CD8-positive, alpha-beta memory T cell (primary cell): ENCODE measurements around the gene L3MBTL3. TPM values are rescaled to one million over a fixed set of nuclear protein-coding genes. Genes with fewer than 3 reads are reported as not detected.

Source experiments
- CTCF ChIA-PET: fragments of 350-600 bp; sonication (Branson Sonifier 250); formaldehyde crosslinking; loops from one replicate; lab custom pipeline; 2021; ENCODE audit warnings: antibody characterized with exemption; lab: Charles Lee
- POLR2A ChIA-PET: fragments of 350-600 bp; sonication (Branson Sonifier 250); formaldehyde crosslinking; loops from one replicate; lab custom pipeline; 2021; ENCODE audit warnings: antibody characterized with exemption; lab: Charles Lee
- DNase-seq, 5 donors: peaks; one replicate each; pipeline versions ENCODE4 v3.0.0 to v3.0.0-alpha.2; 2020 to 2022; ENCODE audit warnings: mixed read lengths in 1 of 5
- H3K27ac ChIP-seq: one replicate; pipeline ENCODE4 v1.7.0; 2013; ENCODE audit warnings: low read depth, mild to moderate bottlenecking, low read length, moderate library complexity
- H3K27me3 ChIP-seq: 2 replicates; pipeline ENCODE4 v1.7.0; 2013; ENCODE audit warnings: low read length, mild to moderate bottlenecking; ENCODE audit not compliant: insufficient read depth, poor library complexity, severe bottlenecking
- H3K36me3 ChIP-seq: 2 replicates; pipeline ENCODE4 v1.7.0; 2013; ENCODE audit warnings: mild to moderate bottlenecking, low read length, moderate library complexity; ENCODE audit not compliant: insufficient read depth
- H3K4me1 ChIP-seq: 2 replicates; pipeline ENCODE4 v1.7.0; 2013; ENCODE audit warnings: mild to moderate bottlenecking, low read length, moderate library complexity; ENCODE audit not compliant: insufficient read depth
- H3K4me3 ChIP-seq: 2 replicates; pipeline ENCODE4 v1.7.0; 2013; ENCODE audit warnings: mild to moderate bottlenecking, low read length
- H3K9me3 ChIP-seq: 2 replicates; pipeline ENCODE4 v1.7.0; 2013; ENCODE audit warnings: mild to moderate bottlenecking, low read length
- H3K27ac Mint-ChIP-seq, 8 donors: one replicate each; pipeline ENCODE4 v1.8.0; 2020 to 2021; ENCODE audit warnings: mixed read lengths in 8 of 8, mild to moderate bottlenecking in 6 of 8, inconsistent platforms in 3 of 8, moderate library complexity in 3 of 8
- H3K27me3 Mint-ChIP-seq, 2 donors: one replicate each; pipeline ENCODE4 v1.8.0; 2020 to 2021; ENCODE audit warnings: mixed read lengths in 2 of 2, mild to moderate bottlenecking in 1 of 2, moderate library complexity in 1 of 2
- H3K36me3 Mint-ChIP-seq, 3 donors: one replicate each; pipeline ENCODE4 v1.8.0; 2020 to 2021; ENCODE audit warnings: mixed read lengths in 3 of 3, inconsistent platforms in 1 of 3, mild to moderate bottlenecking in 1 of 3
- H3K4me1 Mint-ChIP-seq, 3 donors: one replicate each; pipeline ENCODE4 v1.8.0; 2020 to 2021; ENCODE audit warnings: mixed read lengths in 3 of 3, inconsistent platforms in 1 of 3, mild to moderate bottlenecking in 1 of 3
- H3K4me3 Mint-ChIP-seq, 7 donors: one replicate each; pipeline ENCODE4 v1.8.0; 2020 to 2021; ENCODE audit warnings: mixed read lengths in 7 of 7, mild to moderate bottlenecking in 6 of 7, moderate library complexity in 4 of 7, inconsistent platforms in 2 of 7
- H3K9me3 Mint-ChIP-seq, 5 donors: one replicate each; pipeline ENCODE4 v1.8.0; 2020 to 2022; ENCODE audit warnings: mixed read lengths in 5 of 5, mild to moderate bottlenecking in 3 of 5, moderate library complexity in 2 of 5, inconsistent platforms in 1 of 5
- polyA plus RNA-seq: library from polyadenylated mRNA; unstranded; fragments of 300-500 nt; fragmentation: Illumina TruSeq; gene quantifications from one replicate; pipeline ENCODE4 v1.2.3, GENCODE V29; 2021
- total RNA-seq, 2 experiments: library from RNA; stranded (reverse); gene quantifications; one replicate each; pipeline ENCODE4 v1.2.3, GENCODE V29; 2021

L3MBTL3 gene
- total and polyA plus RNA-seq, 3 experiments from 2014 or later: 6.6 to 11.1 (median 10.2) TPM

DNA sequence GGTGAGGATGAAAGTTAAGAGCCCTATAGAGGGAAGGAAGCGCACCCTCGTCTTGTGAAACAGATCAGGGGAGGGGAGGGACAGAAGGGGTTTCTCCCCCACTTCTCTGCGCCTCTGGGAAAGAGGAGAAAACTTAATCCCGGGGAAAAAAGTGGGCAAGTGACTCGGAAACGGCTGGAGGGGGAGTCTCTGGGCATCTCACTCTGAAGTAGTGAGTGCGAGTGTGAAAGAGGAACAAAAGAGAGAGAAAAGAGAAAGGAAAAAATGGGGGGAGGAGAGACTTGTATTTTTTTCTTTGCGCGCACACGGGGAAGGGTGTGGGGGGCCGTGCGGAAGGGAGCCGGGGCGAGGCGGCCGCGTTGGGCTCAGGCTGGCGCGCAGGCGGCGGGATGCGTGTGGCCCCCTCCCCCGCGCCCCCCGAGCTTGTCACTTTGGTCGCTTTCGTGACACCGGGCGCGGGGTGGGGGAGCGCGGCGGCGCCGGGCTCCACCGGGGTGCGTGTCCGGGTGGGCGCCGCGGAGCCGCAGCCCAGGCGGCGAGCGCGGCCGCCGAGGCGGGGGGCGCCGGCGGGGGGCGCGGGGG, 454 bp downstream of the L3MBTL3 start:
- Mint-ChIP-seq H3K36me3 (peaks cover 0 to 23% (median 0%) of the 10 kb centered on the region in 3 donors), H3K27me3 (peaks cover 0 to 2% of the 10 kb centered on the region in 2 donors), H3K4me1 (peaks cover 17 to 28% (median 26%) of the 10 kb centered on the region in 3 donors), H3K27ac (peak overlapping the region; percentile 93 to 99 (median 96)), H3K9me3 (no peaks in the 10 kb centered on the region), H3K4me3 (peak overlapping the region; percentile 96 to 100 (median 100))
- peak overlapping the region; percentile 79 for H3K27ac ChIP-seq
- no peaks in the 10 kb centered on the region for H3K9me3 ChIP-seq
- H3K4me1 ChIP-seq: peaks cover 8% of the 10 kb centered on the region
- CTCF ChIA-PET: interaction anchor here (0.6 to 1.6 kb wide), 2 partner anchors 116 to 420 kb away, joined by 3 to 5 read pairs; no protein-coding TSS in a partner anchor
- POLR2A ChIA-PET: interaction anchor here (0.5 to 1.2 kb wide), 4 partner anchors 158 to 528 kb away, joined by 3 to 4 read pairs (median 4); no protein-coding TSS in a partner anchor
- H3K27me3 ChIP-seq: no peaks in the 10 kb centered on the region
- no peaks in the 10 kb centered on the region for H3K36me3 ChIP-seq
- DNase-seq: peak; percentile 20 to 65 (median 55)
- peak overlapping the region; percentile 99 for H3K4me3 ChIP-seq

DNA sequence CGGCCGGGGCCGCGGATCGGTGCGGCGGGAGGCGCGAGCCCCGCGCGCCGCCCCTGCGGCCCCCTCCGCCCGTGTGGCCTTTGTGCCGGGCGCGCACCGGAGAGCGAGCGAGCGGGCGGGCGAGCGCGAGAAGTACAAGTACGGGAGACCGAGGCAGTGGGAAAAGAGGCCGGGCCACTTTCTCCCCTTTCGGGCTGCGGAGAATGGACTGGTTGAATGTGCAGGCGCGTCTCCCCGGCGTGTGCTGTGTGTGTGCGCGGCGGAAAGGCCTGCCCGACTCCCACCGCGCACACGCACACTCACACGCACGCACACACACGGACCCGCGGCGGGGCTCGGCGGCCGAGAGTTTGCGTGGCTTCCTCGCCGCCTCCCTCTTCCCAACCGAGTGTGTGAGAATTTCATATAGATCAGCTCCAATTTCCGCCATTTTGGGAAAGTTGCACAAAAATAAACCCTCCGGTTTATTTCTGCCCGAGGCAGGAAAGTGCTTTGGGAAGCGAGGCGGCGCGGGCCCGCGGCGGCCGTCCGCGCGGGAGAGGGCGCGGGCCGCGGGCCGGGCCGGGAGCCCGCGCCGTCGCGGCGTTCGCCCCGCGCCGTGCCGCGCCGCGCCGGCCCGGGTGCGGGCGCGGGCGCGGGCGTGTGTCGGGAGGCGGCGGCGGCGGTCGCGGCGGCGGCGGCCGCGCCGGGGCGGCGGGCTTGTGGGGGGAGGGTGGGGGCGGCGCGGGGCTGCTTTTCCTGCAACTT, 1.1 kb downstream of the L3MBTL3 start:
- Histone ChIP-seq H3K4me1 (peaks cover 8% of the 10 kb centered on the region), H3K9me3 (no peaks in the 10 kb centered on the region), H3K27ac (peak overlapping the region; percentile 35), H3K27me3 (no peaks in the 10 kb centered on the region), H3K4me3 (peak overlapping the region; percentile 60), H3K36me3 (no peaks in the 10 kb centered on the region)
- ChIA-PET CTCF (interaction anchor here (0.6 to 2.4 kb wide), 2 partner anchors 14 to 115 kb away, joined by 3 to 5 read pairs; no protein-coding TSS in a partner anchor), POLR2A (interaction anchor here (0.6 to 1.2 kb wide), 6 partner anchors 142 to 529 kb away, joined by 3 to 14 read pairs (median 4); no protein-coding TSS in a partner anchor)
- peak overlapping the region; percentile 80 to 100 (median 92) for H3K4me3 Mint-ChIP-seq
- DNase-seq: peak; percentile 15 to 62 (median 34)
- peaks cover 0 to 27% (median 1%) of the 10 kb centered on the region in 3 donors for H3K36me3 Mint-ChIP-seq
- H3K9me3 Mint-ChIP-seq: no peaks in the 10 kb centered on the region
- H3K27ac Mint-ChIP-seq: peak overlapping the region; percentile 42 to 94 (median 74)
- H3K27me3 Mint-ChIP-seq: peaks cover 0 to 2% of the 10 kb centered on the region in 2 donors
- peaks cover 19 to 32% (median 32%) of the 10 kb centered on the region in 3 donors for H3K4me1 Mint-ChIP-seq

DNA sequence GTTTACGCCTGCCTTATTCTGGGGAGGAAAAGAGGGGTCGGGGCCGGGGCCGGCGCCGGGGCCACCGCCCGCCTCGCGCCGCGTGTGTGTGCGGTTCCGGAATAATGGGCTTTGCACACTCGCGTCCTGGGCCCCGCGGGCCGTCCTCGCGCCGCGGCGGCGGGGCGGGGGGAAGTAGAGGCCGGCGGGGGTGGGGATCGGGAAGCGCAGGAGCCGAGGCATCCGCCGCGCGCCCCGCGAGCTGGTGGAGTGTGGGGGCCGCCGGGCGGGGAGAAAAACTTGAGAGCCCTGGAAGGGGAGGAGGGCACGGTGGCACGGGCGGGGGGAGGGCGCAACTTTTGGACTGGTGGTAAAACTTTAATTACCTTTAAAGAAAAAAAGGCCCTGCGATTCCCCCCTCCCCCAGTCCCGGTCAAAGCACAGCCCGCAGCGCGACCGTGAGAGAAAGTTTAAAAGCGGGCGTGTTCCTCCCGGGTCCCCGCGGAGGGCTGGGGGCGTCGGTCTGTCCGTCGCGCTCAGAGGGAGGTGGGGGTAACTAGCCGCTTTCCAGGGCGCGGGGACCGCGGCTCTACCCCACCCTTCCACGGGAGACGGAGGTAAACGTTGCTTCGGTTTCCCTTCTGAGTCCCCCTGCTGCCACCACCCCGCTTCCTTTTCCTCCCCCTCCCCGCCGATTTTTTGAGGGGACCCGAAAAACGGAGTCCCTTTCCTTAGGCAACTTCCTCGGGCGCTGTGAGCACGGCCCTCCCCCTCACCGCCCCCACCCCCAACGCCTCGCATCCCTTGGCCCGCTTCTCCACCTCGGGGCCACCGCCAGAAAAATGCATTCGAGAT, 1.9 kb downstream of the L3MBTL3 start:
- CTCF ChIA-PET: interaction anchor here (1.0 to 2.4 kb wide), 8 partner anchors 11 to 423 kb away, joined by 3 to 22 read pairs (median 5); no protein-coding TSS in a partner anchor
- H3K27me3 Mint-ChIP-seq: peaks cover 0 to 2% of the 10 kb centered on the region in 2 donors
- peak overlapping the region; percentile 48 for H3K27ac ChIP-seq
- peaks cover 24 to 40% (median 39%) of the 10 kb centered on the region in 3 donors for H3K4me1 Mint-ChIP-seq
- peak overlapping the region; percentile 93 to 99 (median 96) for H3K27ac Mint-ChIP-seq
- peak; percentile 32 to 74 (median 50) for DNase-seq
- peak overlapping the region; percentile 98 to 100 (median 99) for H3K4me3 Mint-ChIP-seq
- peak overlapping the region; percentile 59 for H3K4me3 ChIP-seq
- no peaks in the 10 kb centered on the region for H3K27me3 ChIP-seq
- H3K36me3 Mint-ChIP-seq: peaks cover 0 to 34% (median 7%) of the 10 kb centered on the region in 3 donors
- H3K4me1 ChIP-seq: peaks cover 8% of the 10 kb centered on the region
- no peaks in the 10 kb centered on the region for H3K9me3 Mint-ChIP-seq
- no peaks in the 10 kb centered on the region for H3K36me3 ChIP-seq
- POLR2A ChIA-PET: interaction anchor here (0.6 to 0.9 kb wide), 4 partner anchors 141 to 333 kb away, joined by 4 to 14 read pairs (median 4); no protein-coding TSS in a partner anchor
- no peaks in the 10 kb centered on the region for H3K9me3 ChIP-seq

DNA sequence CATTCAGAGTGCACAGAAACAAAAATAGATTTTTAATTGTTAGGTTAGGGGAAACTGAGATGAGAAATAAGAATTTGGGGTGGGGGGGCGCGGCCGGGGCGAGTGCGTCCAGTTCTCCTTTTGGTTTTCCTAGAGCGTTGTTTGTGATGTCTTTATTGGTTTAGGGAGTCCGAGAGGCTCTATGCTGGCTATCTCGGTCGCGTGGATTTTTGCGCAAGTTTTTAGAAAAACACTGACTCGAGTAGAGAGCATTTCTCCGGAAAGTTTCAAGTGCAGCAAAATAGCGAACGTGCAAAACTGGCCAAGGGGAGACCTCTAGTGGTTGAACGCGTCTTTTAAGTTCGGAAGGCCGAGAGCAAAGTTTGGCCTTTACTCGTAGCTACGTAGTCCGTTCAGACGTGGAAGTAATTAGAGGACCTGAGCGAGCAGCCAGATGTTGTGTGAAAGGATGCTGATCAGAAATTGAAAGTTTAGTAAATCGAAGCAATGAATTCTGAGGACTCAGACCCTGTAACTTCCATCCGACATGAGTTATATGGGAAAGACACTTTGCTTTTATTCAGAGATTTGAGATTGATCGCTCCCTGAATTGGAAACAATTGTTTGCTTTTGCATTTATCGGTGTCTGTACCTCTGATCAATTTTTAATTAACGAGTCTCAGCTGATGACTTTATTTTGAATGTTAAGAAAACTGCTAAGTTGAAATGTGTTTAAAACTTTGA, 2.7 kb downstream of the L3MBTL3 start:
- H3K4me1 ChIP-seq: peaks cover 8% of the 10 kb centered on the region
- DNase-seq: peak; percentile 51 to 85 (median 77)
- ChIA-PET POLR2A (interaction anchor here (0.6 kb wide), 1 partner anchor 271 kb away, joined by 3 read pairs; no protein-coding TSS in a partner anchor), CTCF (interaction anchor here (0.6 to 2.4 kb wide), 32 partner anchors 10 to 1513 kb away, joined by 3 to 22 read pairs (median 3); partner anchors contain the start of genes SAMD3 and TMEM244)
- no peaks in the 10 kb centered on the region for H3K9me3 ChIP-seq
- no peaks in the 10 kb centered on the region for H3K36me3 ChIP-seq
- peaks cover 0 to 42% (median 11%) of the 10 kb centered on the region in 3 donors for H3K36me3 Mint-ChIP-seq
- peak overlapping the region; percentile 93 to 99 (median 96) for H3K27ac Mint-ChIP-seq
- H3K27me3 ChIP-seq: no peaks in the 10 kb centered on the region
- peak overlapping the region; percentile 98 to 100 (median 99) for H3K4me3 Mint-ChIP-seq
- H3K27ac ChIP-seq: peak overlapping the region; percentile 48
- peaks cover 0 to 2% of the 10 kb centered on the region in 2 donors for H3K27me3 Mint-ChIP-seq
- no peaks in the 10 kb centered on the region for H3K9me3 Mint-ChIP-seq
- H3K4me1 Mint-ChIP-seq: peaks cover 32 to 48% (median 47%) of the 10 kb centered on the region in 3 donors
- H3K4me3 ChIP-seq: peak overlapping the region; percentile 59

DNA sequence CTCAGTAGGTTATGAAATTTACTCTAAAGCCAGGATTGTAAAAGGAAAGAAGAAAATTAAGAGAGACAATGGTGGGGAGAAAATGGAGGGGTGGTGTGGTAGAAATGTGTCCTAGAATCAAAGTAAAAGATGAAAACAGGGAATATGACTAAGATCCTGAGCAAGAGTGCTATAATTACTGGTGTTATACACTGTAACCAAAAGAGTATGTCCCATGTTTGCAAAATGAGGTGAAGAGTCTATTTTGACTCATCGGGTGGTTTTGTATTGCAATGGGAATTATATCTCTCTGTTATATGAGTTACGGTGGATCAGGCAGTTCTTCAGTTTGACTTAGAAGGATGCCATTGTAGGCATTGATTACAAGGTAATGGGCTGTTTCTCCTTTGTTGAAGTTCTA, 8.5 kb downstream of the L3MBTL3 start:
- DNase-seq: no peak
- Mint-ChIP-seq H3K27ac (peak overlapping the region; percentile 11 to 83 (median 56)), H3K36me3 (peaks cover 0 to 34% (median 11%) of the 10 kb centered on the region in 3 donors), H3K4me1 (peaks cover 58 to 76% (median 75%) of the 10 kb centered on the region in 3 donors), H3K4me3 (peak overlapping the region in 1 of 7 donors; percentile 5), H3K9me3 (no peaks in the 10 kb centered on the region), H3K27me3 (no peaks in the 10 kb centered on the region)
- ChIA-PET POLR2A (interaction anchor here (0.7 kb wide), 1 partner anchor 833 kb away, joined by 4 read pairs; no protein-coding TSS in a partner anchor), CTCF (no interaction called here)
- H3K27me3 ChIP-seq: no peaks in the 10 kb centered on the region
- no peaks in the 10 kb centered on the region for H3K36me3 ChIP-seq
- H3K4me3 ChIP-seq: no peak overlapping the region
- H3K4me1 ChIP-seq: peaks cover 34% of the 10 kb centered on the region
- no peaks in the 10 kb centered on the region for H3K9me3 ChIP-seq
- no peak overlapping the region for H3K27ac ChIP-seq

DNA sequence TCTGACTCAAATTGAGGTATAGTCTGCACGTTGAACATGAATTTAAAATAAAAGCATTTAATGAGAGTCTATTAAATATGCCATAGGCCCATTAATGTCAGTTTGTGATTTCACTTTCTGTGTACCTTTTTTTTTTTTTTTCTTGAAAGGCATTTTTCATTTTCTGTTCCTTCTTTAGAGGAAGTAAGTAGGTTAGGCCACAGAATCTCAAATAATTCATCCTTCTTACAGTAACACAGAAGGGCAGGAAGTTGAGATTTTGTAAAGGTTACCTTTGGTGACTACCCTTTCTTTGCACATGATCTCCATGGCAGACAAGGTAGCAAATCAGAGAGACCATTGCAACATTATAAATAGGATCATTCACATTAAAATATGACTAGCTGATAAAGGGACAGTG, 9.6 kb downstream of the L3MBTL3 start:
- Histone ChIP-seq H3K27me3 (no peaks in the 10 kb centered on the region), H3K4me1 (peaks cover 34% of the 10 kb centered on the region), H3K9me3 (no peaks in the 10 kb centered on the region), H3K36me3 (no peaks in the 10 kb centered on the region), H3K4me3 (no peak overlapping the region), H3K27ac (no peak overlapping the region)
- no peaks in the 10 kb centered on the region for H3K27me3 Mint-ChIP-seq
- H3K4me3 Mint-ChIP-seq: peak overlapping the region; percentile 2 to 59 (median 44)
- ChIA-PET POLR2A (no interaction called here), CTCF (no interaction called here)
- peak overlapping the region; percentile 72 to 92 (median 86) for H3K27ac Mint-ChIP-seq
- peak in 2 of 5 donors; percentile 32 to 54 for DNase-seq
- no peaks in the 10 kb centered on the region for H3K9me3 Mint-ChIP-seq
- H3K4me1 Mint-ChIP-seq: peaks cover 55 to 77% (median 76%) of the 10 kb centered on the region in 3 donors
- peaks cover 0 to 39% (median 15%) of the 10 kb centered on the region in 3 donors for H3K36me3 Mint-ChIP-seq
